GM19240 (cell line): ENCODE measurements around the gene ADARB1.

Experiments
- DNase-seq: peaks from one replicate; pipeline ENCODE4 v3.0.0; 2011; ENCODE audit warnings: low spot score; ENCODE audit not compliant: insufficient read length

ADARB1 gene

GRCh38 chr21:45250914-45251634, 176.7 kb downstream of the ADARB1 start:
- no peak for DNase-seq

- DNase-seq = no peak
Measured at GRCh38 chr21:45251635-45252447, 177.5 kb downstream of the ADARB1 start.

DNA sequence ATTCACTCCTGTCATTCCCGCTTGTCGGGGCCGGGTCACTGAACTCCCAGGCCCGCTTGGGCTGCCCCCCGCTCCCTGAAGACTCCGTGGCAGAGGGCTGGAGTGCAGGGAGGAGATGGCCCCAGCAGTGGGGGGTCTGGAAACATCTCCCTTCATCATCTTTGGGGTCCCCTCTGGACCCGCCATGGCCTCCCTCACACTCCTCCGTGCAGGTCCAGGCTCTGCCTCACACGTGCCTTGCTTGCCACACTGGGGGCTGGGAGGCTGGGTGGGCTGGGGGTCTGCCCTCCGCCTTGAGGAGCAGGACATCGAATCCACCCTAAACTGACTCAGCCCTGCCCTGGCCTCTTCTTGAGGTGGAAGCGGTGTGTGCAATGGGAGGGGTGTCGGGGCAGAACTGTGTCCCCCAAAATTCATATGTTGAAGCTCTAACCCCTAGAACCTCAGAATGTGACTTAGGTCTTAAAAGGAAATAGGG, 178.1 kb downstream of the ADARB1 start:
- DNase-seq = no peak

GRCh38 chr21:45253180-45253579, 178.8 kb downstream of the ADARB1 start:
- no peak for DNase-seq

DNA sequence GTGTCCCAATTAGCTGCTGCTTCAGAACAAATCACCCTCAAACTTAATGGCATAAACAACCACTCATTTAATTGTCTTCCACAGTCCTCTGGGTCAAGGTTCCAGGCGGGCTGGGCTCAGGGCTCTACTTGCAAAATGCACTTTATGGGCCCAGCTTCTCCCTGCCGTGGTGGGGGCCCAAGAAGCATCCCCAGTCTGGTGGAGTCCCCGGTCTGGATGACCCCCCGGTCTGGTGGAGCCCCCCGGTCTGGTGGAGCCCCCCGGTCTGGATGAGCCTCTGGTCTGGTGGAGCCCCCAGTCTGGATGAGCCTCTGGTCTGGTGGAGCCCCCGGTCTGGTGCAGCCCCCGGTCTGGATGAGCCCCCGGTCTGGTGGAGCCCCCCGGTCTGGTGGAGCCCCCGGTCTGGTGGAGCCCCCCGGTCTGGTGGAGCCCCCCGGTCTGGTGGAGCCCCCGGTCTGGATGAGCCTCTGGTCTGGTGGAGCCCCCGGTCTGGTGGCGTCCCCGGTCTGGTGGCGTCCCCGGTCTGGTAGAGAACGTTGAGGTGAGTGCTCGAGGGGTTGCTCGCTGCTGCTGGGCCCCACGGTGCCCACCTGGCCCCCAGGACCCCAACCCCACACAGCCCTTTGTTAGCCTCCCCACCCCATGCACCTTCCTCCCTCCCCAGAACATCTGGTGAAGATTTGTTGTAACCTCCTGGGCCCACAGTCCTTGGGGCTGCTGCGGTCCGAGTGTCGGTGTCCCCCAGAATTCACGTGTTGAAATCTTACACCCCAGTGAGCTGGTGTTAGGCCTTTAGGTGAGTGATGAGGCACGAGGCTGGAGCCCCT, 179.5 kb downstream of the ADARB1 start:
- DNase-seq = no peak

GRCh38 chr21:45254460-45254930, 180.1 kb downstream of the ADARB1 start:
- DNase-seq = no peak

DNA sequence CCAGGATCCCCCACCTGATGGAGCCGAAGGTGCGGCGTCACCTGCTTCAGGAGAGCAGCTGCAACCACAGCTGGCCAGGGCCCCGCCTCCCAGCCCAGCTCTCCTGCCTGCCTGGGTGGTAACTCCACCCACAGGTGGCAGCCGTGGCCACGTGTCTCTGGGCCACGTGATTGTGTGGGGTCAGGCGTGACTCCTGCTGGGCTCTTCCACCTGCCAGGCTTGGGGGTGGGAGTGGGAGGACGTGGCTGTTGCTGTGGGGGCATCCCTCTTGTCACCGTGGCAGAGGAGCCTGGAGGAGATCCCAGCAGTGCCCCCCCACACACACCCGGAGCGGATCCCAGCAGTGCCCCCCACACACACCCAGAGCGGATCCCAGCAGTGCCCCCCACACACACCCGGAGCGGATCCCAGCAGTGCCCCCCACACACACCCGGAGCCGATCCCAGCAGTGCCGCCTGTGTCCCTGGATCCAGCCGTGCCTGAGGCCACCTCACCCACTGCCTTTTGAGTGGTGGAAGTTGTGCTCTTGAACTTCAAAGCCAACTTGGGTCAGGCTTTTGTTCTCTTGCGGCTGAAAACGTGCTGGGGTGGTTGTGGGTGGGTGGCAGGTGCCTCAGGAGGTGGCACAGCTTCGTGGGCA, 181.1 kb downstream of the ADARB1 start:
- no peak for DNase-seq

GRCh38 chr21:45256021-45256911, 181.9 kb downstream of the ADARB1 start:
- no peak for DNase-seq

DNA sequence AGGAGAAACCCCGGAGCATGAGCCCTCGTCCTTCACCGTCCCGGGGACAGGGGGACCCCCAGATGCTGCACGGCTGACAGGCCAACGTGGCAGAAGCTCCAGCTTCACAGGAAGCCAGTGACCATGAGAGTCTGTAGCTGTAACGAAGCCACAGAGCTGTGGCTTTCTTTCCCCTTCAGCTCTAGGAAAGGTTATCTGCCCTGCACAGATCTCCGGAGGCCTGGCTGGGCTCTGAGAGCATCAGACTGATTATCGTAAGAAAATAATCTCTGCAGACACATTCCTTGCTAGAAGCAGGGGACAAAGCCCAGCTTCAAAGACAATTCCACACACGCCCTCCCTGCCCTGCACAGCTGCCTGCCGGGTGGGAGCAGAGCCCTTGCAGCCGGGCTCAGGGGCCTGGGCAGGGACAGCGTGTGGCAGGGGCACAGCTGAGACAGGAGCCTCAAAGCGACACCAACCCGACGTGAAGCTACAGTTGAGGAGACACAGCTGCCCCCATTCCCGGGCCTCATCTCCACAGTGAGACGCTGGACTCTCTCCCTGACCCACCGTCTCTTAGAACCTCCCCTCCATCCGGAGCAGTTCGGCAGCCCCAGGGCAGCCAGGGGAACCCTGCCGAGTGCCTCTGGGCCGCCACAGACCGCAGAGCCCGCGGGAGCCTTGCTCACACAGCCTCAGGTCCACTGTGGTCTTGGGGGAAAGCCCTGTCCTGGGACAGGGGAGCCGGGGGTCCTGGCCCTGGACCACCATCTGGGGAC, 182.7 kb downstream of the ADARB1 start:
- DNase-seq = no peak

DNA sequence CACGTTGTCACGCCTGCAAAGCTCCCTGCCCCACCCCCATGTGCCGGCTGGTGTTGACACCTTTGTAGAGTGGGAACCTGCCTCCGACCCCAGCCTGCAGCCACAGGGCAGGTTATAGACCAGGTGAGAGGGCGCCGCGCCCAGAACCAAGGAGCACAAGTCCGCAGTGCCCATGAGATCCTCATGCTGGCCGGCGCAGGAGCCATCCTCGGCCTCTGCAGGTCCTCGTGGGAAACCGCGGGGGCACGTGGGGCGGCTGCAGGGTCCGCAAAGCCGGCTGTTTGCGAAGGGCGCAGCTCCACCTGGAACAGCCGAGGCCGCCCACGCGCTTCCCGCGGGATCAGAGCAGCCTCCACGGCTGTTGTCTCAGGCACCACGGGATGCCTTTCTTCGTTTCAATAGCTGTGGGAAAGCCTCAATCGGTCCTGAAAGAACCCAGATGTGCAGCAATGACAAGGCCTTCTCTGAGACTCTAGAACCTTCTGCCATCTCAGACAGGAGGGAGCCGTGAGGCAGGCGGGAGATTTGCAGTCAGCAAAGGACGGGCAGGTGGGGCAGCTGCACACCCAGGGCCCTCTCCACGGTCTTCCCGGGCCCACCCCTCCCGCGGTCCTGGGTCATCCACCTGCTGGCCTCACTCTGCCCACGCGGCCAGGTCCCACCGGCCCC, 183.4 kb downstream of the ADARB1 start:
- no peak for DNase-seq

DNA sequence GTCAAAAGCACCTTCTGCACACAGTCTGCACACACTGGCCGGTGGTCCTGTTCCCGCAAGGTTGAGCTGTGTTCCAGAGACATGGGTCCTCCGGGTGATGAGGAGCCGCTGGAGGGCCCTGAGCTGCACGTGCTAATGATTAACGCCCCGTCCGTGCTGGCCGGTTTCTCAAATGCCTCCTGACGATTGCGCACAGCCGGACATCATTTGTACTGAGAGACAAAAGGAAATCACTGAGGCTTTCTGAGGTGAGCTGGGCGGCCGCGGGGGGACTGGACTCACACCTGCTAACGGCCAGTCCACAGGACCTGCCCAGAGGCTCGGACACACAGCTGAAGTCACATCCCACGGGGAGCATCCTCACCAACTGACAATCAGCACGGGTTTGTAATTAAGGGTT, 184.1 kb downstream of the ADARB1 start:
- DNase-seq = no peak

GRCh38 chr21:45259206-45259840, 184.9 kb downstream of the ADARB1 start:
- no peak for DNase-seq

DNA sequence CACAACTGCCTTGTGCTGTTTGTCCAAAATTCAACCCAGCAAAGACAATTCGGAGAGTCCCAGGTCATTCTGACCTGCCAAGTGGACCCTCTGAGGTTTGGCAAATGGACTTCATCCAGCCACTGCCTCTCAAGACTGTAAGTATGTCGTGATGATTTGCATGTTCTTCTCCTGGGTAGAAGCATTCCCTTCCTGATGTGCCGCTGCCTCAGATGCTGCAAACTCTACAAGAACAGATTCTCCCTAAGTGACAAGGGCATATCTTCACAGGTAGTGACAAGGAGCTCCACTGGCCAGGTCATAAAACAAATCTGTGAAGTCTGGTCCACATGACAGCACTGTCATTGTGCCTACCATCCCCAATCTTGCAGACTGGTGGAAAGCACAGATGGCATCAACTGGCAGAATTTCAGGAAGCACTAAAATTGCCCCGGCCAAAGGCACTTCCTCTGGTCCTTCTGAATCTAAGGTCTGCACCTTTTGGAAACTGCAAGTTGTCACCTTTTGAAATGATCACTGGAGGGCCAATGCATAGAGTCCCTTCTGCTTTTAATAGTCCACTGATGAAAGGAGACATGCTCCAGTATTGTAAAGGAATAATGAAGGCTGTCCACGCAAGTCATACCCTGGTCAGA, 185.9 kb downstream of the ADARB1 start:
- DNase-seq = no peak

- DNase-seq = no peak
Measured at GRCh38 chr21:45261093-45261492, 186.7 kb downstream of the ADARB1 start.

DNA sequence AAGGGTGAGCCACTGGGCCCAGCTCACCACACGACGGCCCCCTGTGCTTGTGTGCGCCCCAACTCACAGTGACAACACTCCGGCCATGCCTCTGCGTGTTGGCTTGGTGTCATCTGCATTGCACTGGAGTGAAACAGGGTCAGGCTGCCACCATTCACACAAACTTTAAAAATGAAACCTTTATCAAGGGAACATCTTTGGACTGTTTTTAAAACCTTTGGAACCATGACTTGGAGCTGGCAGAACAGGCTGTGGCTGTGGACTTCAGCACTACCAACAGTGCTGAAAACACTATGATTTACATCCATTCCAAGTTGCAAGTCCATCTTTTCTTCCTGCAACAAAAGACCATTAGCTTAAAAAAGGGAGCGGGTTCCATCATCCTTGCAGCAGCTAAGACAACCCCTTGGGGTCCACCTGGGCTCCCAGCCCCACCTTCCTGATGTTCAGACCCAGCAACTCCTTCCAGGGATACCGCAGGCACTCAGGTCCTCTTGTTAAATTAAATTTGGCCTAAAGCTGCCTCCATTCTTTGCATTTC, 187.7 kb downstream of the ADARB1 start:
- DNase-seq = no peak

GRCh38 chr21:45262616-45263015, 188.2 kb downstream of the ADARB1 start:
- no peak for DNase-seq

GRCh38 chr21:45263534-45263933, 189.2 kb downstream of the ADARB1 start:
- DNase-seq = no peak
